NB4 (cell line): ENCODE data around the gene ANXA8L1.
"Not testable (repeated sequence)": the region's sequence is repeated elsewhere in the genome, so short reads cannot be mapped to it uniquely, and the experiment has no call there.

ENCODE experiments used
- DNase-seq: peaks from one replicate; pipeline ENCODE4 v3.0.0; 2010; ENCODE audit warnings: low read depth
- H3K4me3 ChIP-seq: one replicate; pipeline ENCODE4 v1.5.1; 2011; ENCODE audit warnings: mild to moderate bottlenecking, low read depth, low read length, moderate library complexity
- CTCF ChIP-seq: IDR thresholded peaks from one replicate; pipeline ENCODE4 v1.5.1; 2012; ENCODE audit warnings: low read depth, low read length
- MAX ChIP-seq: IDR thresholded peaks from 2 replicates; pipeline ENCODE4 v1.6.1; 2011; ENCODE audit warnings: low read depth, low read length
- MYC ChIP-seq: IDR thresholded peaks from 2 replicates; pipeline ENCODE4 v1.6.1; 2011; ENCODE audit warnings: low read depth, low read length
- POLR2A ChIP-seq: IDR thresholded peaks from 2 replicates; pipeline ENCODE4 v1.6.1; 2011; ENCODE audit warnings: mild to moderate bottlenecking; ENCODE audit not compliant: insufficient read length; ENCODE audit errors: extremely low read depth

The ANXA8L1 gene, protein sequence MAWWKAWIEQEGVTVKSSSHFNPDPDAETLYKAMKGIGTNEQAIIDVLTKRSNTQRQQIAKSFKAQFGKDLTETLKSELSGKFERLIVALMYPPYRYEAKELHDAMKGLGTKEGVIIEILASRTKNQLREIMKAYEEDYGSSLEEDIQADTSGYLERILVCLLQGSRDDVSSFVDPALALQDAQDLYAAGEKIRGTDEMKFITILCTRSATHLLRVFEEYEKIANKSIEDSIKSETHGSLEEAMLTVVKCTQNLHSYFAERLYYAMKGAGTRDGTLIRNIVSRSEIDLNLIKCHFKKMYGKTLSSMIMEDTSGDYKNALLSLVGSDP

GRCh38 chr10:46375406-46375805 lies at the start of gene ANXA8L1:
Gene ANXA8L1 (plus strand): TSS chr10:46375776. CDS start chr10:46375852, 76 bp downstream.
- DNase-seq: not testable (repeated sequence)
- H3K4me3 ChIP-seq: peak within 1 kb of the TSS; percentile 51

- no peak overlapping the region for H3K4me3 ChIP-seq
- TF ChIP-seq CTCF (no peak), MAX (no peak), MYC (no peak), POLR2A (no peak)
- no peak for DNase-seq
These were observed 49.5 kb upstream of the ANXA8L1 start for GRCh38 chr10:46326066-46326465.

GRCh38 chr10:46326971-46327370 lies 48.6 kb upstream of the ANXA8L1 start:
- H3K4me3 ChIP-seq: no peak overlapping the region
- TF ChIP-seq MYC (no peak), MAX (no peak), CTCF (no peak), POLR2A (no peak)
- DNase-seq: no peak

- no peak overlapping the region for H3K4me3 ChIP-seq
- no peak for TF ChIP-seq CTCF
- TF ChIP-seq POLR2A: no peak
- TF ChIP-seq MYC: no peak
- TF ChIP-seq MAX: no peak
- DNase-seq: no peak
These were observed 47.9 kb upstream of the ANXA8L1 start for GRCh38 chr10:46327685-46328084.

DNA sequence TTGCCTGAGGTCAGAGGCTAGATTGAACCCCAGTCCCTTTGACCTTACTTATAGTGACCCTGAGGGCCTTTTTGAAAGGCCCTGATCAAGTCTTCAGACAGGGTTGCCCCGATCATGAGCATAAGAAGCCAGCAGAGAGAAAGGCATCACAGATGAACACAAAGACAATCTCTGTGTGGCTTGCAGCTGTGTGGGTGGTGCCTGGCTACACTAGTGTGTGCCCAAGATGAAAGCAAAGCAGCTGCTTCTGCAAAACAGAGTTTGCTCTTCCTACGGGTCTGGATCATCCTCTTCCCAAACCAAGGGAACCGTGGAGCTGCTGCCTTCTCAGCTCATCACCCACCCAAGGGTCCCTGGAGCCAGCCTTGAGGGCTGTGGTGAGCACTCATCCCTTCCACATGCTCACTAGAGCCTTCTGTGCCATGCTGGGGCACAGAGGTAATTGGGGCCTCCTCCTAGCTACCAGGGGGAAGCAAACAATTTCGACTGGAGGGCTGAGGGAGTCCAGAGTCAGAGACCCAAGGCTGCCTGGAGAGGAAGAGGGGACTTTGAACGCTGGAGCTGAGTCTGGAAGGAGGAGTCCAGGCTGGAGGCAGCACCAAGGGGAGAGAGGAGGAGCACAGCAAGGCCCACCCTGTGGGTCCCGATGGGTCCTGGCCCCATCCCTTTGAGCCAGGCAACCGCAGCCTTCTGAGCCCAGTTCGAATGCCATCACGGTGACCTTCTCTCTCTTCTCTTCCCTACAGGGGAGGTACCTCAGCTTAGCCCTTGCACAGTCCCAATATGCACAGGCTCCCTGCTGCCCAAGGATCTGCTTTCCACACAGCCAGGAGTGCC lies 46.5 kb upstream of the ANXA8L1 start:
- DNase-seq: no peak
- H3K4me3 ChIP-seq: no peak overlapping the region
- TF ChIP-seq POLR2A (no peak), MYC (no peak)

DNA sequence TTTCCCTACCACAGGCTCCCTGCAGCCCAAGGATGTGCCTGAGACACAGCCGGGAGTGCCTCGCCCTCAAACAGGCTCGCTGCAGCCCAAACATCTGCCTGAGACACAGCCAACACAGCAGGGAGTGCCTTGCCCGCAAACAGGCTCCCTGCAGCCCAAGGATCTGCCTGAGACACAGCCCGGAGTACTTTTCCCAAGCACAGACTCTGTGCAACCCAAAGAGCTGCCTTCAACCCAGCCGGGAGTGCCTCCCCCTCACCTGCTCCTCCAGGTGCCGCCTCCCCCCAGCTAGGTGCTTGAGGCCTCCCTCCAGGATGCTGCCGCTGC lies 45.9 kb upstream of the ANXA8L1 start:
- H3K4me3 ChIP-seq: no peak overlapping the region
- DNase-seq: no peak
- TF ChIP-seq POLR2A (no peak), MYC (no peak), MAX (no peak), CTCF (no peak)
